GM10266 (cell line): ENCODE measurements around the gene NMT2.

Experiments
- DNase-seq: peaks from one replicate; pipeline ENCODE4 v3.0.0; 2012; ENCODE audit errors: extremely low spot score
- CTCF ChIP-seq: IDR thresholded peaks from 2 replicates; pipeline ENCODE4 v1.5.1; 2012; ENCODE audit warnings: mild to moderate bottlenecking, low read depth; ENCODE audit not compliant: control insufficient read depth, insufficient read depth; ENCODE audit errors: missing control alignments

NMT2 gene

GRCh38 chr10:15075421-15075820 is 93.1 kb downstream of the NMT2 start:
- DNase-seq, result no peak

DNA sequence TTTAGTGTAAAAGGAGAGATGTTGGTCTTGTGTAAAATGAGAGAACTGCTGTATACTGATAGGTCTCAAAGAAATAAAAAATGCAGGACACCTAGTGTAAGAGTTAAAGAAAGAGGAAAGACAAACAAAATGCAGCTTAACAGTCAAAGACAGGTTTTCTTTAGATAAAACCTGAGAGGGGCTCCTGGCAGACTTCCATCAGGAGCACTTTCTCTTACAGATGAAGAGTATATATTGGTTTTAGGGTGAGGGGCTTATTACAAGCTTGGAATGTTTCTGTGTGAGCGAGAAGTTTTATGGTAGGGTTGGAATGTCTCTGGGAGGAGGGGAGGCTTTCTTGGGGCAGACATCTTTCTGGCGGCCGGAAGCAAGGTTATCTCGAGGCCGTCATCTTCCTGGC is 96.1 kb downstream of the NMT2 start:
- no peak for TF ChIP-seq CTCF
- DNase-seq, result no peak

More at GRCh38 chr10:15075421-15075820, 93.1 kb downstream of the NMT2 start:
- TF ChIP-seq CTCF, result no peak

DNA sequence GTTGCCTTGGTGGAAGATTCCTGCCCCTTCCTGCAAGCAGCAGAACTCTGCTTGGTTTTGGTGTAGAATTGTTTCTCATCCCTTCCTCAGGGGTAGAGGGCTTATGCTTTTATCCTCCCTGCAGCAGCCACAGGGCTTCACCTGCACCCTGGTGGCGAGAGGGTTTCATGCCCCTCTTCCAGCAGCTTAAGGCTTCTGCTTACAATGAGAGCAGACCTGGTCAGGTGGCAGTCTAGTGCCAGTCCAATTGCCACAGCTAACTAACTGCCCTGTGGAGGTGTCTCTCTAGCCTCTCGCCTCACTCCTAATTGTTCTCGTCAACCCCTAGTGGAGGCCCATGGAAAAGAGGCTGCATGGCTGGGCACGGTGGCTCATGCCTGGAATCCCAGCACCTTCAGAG is 99.3 kb downstream of the NMT2 start:
- DNase-seq, result no peak

DNA sequence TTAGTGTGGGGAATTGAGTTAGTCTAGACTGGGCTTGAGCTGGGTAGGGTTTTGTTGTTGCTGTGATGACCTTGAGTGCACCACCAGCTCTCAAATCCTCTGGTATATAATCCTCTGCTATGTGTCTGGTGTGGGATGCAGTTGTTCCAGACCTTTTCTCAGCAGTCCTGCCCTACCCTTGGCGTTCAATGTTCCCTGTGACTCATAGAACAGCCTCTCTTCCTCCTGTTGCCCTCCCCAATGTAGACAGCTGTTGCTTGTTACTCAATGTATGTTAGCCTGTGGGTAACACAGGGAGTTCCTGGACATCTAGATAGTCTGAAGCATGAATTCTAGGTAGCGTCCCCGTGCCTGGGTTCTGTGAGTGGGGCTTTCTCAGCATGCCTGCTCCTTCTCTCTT is 99.7 kb downstream of the NMT2 start:
- no peak for TF ChIP-seq CTCF
- DNase-seq, result no peak

More for the DNA sequence above, 99.3 kb downstream of the NMT2 start:
- TF ChIP-seq CTCF, result no peak

DNA sequence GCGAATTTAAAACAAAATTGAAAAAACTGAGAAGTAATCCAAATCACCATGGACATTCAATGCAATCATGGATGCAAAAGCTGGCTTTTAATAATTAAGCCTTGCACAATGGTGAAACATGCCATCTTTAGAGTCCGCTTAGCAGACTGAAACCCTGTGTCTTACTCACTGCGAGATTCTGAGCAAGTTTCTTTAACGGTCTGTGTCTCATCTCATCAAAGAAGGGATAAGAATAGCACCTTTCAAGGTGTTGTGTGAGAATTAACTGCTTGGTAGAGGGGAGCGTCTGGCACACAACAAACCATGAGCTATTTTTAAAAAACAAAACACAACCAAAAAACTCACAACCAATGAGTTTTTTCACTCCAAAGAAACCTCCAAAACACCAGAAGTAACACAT is 101.3 kb downstream of the NMT2 start:
- DNase-seq, result no peak
- no peak for TF ChIP-seq CTCF

GRCh38 chr10:15060638-15061037 is 107.9 kb downstream of the NMT2 start:
- DNase-seq, result no peak
- TF ChIP-seq CTCF, result no peak

- DNase-seq, result no peak
- no peak for TF ChIP-seq CTCF
These were observed 108.6 kb downstream of the NMT2 start for GRCh38 chr10:15059914-15060313.
